GM18870 (cell line): ENCODE measurements around the gene PCDHGB2.
"Not testable (repeated sequence)": the region's sequence is repeated elsewhere in the genome, so short reads cannot be mapped to it uniquely, and the experiment has no call there.

Source experiments
- ATAC-seq: cut with Tn5 transposase; IDR thresholded peaks from one replicate; pipeline ENCODE4 v1.9.1; 2021; ENCODE audit warnings: moderate library complexity; ENCODE audit not compliant: unreplicated experiment

Gene PCDHGB2

GRCh38 chr5:141349917-141350619 is 9.7 kb upstream of the PCDHGB2 start, which contains the start of gene PCDHGB1:
Gene PCDHGB1 (plus strand): TSS chr5:141350099. CDS start chr5:141350261, 162 bp downstream.
- ATAC-seq = no peak

DNA sequence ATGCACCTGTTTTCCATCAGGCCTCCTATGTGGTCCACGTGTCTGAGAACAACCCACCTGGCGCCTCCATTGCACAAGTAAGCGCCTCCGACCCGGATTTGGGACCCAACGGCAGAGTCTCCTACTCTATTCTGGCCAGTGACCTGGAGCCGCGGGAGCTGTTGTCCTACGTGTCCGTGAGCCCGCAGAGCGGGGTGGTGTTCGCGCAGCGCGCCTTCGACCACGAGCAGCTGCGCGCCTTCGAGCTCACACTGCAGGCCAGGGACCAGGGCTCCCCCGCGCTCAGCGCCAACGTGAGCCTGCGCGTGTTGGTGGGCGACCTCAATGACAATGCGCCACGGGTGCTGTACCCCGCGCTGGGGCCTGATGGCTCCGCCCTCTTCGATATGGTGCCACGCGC is 8.2 kb upstream of the PCDHGB2 start:
- no peak for ATAC-seq

- no peak for ATAC-seq
These were observed 4.8 kb upstream of the PCDHGB2 start, which contains the start of gene PCDHGA4 for GRCh38 chr5:141354900-141355469. Gene PCDHGA4 (plus strand): TSS chr5:141355021. CDS start chr5:141355108, 87 bp downstream.

- ATAC-seq = no peak
These were observed 4.2 kb upstream of the PCDHGB2 start for GRCh38 chr5:141355641-141356040.

- ATAC-seq = no peak
These were observed 3.7 kb upstream of the PCDHGB2 start for GRCh38 chr5:141356133-141356532.

DNA sequence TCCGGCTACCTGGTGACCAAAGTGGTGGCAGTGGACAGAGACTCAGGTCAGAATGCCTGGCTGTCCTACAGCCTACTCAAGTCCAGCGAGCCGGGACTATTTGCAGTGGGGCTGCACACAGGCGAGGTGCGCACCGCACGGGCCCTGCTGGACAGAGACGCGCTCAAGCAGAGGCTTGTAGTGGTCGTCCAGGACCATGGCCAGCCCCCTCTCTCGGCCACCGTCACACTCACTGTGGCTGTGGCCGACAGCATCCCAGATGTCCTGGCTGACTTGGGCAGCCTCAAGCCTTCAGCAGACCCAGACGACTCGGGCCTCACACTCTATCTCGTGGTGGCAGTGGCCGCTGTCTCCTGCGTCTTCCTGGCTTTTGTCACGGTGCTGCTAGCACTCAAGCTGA is 2.8 kb upstream of the PCDHGB2 start:
- no peak for ATAC-seq

GRCh38 chr5:141360685-141361084 is 891 bp downstream of the PCDHGB2 start:
- no peak for ATAC-seq

- ATAC-seq = no peak
These were observed 2.9 kb downstream of the PCDHGB2 start for GRCh38 chr5:141362719-141363118.

GRCh38 chr5:141363952-141364660 is 4.3 kb downstream of the PCDHGB2 start, which contains the start of gene PCDHGA5:
Gene PCDHGA5 (plus strand): TSS chr5:141364162. CDS start chr5:141364331, 169 bp downstream.
- no peak for ATAC-seq

DNA sequence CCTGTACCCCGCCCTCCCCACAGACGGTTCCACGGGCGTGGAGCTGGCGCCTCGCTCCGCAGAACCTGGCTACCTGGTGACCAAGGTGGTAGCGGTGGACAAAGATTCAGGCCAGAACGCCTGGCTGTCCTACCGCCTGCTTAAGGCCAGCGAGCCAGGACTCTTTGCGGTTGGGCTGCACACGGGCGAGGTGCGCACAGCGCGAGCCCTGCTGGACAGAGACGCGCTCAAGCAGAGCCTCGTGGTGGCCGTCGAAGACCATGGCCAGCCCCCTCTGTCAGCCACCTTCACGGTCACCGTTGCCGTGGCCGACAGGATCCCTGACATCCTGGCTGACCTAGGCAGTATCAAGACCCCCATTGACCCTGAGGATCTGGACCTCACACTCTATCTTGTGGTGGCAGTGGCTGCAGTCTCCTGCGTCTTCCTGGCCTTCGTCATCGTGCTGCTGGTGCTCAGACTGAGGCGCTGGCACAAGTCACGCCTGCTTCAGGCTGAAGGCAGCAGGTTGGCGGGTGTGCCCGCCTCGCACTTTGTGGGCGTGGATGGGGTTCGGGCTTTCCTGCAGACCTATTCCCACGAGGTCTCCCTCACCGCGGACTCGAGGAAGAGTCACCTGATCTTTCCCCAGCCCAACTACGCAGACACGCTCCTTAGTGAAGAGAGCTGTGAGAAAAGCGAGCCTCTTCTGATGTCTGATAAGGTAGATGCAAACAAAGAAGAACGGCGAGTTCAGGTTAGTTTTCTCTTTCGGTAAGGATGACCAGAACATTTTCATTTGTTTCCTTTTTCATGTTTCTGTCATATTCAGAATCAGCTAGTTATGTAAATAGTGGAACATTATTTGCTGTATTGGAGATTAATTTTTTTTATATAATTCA is 6.5 kb downstream of the PCDHGB2 start:
- ATAC-seq = no peak

- peak; percentile 94 for ATAC-seq
These were observed 10.4 kb downstream of the PCDHGB2 start, which contains the start of gene PCDHGB3 for GRCh38 chr5:141369994-141370848. Gene PCDHGB3 (plus strand): TSS chr5:141370242. CDS start chr5:141370395, 153 bp downstream.

DNA sequence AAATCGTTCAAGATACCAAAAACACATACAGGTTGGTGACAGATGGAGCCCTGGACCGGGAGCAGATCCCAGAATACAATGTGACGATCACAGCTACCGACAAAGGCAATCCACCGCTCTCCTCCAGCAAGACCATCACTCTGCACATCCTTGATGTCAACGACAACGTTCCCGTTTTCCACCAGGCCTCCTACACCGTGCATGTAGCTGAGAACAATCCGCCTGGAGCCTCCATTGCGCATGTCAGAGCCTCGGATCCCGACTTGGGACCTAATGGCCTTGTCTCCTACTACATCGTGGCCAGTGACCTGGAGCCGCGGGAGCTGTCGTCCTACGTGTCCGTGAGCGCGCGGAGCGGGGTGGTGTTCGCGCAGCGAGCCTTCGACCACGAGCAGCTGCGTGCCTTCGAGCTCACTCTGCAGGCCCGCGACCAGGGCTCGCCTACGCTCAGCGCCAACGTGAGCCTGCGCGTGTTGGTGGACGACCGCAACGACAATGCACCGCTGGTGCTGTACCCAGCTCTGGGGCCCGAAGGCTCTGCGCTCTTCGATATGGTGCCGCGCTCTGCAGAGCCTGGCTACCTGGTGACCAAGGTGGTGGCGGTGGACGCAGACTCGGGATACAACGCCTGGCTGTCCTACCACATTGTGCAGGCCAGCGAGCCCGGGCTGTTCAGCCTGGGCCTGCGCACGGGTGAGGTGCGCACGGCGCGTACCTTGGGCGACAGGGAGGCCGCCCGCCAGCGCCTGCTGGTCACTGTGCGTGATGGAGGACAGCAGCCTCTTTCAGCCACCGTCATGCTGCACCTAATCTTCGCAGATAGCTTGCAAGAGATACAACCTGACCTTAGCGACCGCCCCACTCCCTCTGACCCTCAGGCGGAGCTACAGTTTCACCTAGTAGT is 12.0 kb downstream of the PCDHGB2 start:
- no peak for ATAC-seq

GRCh38 chr5:141373673-141374317 is 14.0 kb downstream of the PCDHGB2 start, which contains the start of gene PCDHGA6:
Gene PCDHGA6 (plus strand): TSS chr5:141373891. CDS start chr5:141374084, 193 bp downstream.
- no peak for ATAC-seq

DNA sequence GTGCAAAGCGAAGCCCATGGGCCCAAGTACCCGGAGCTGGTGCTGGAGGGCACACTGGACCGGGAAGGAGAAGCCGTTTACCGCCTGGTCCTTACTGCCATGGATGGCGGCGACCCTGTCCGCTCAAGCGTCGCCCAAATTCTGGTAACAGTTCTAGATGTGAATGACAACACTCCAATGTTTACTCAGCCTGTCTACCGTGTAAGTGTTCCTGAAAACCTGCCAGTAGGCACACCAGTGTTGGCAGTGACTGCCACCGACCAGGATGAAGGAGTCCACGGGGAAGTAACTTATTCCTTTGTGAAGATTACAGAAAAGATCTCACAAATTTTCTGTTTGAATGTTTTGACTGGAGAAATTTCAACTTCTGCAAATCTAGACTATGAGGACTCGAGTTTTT is 14.8 kb downstream of the PCDHGB2 start:
- no peak for ATAC-seq

DNA sequence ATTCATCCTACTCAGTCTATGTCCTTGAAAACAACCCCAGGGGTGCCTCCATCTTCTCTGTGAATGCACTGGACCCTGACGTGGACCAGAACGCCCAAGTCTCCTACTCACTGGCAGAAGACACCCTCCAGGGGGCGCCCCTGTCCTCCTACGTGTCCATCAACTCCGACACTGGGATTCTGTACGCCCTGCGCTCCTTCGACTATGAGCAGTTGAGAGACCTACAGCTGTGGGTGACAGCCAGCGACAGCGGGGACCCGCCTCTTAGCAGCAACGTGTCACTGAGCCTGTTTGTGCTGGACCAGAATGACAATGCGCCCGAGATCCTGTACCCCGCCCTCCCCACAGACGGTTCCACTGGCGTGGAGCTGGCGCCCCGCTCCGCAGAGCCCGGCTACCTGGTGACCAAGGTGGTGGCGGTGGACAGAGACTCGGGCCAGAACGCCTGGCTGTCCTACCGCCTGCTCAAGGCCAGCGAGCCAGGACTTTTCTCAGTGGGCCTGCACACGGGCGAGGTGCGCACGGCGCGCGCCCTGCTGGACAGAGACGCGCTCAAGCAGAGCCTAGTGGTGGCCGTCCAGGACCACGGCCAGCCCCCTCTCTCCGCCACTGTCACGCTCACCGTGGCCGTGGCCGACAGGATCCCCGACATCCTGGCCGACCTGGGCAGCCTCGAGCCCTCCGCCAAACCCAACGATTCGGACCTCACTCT is 15.8 kb downstream of the PCDHGB2 start:
- ATAC-seq = not testable (repeated sequence)

- ATAC-seq = no peak
These were observed 22.9 kb downstream of the PCDHGB2 start, which contains the start of gene PCDHGA7 for GRCh38 chr5:141382469-141383294. Gene PCDHGA7 (plus strand): TSS chr5:141382742. CDS start chr5:141382900, 158 bp downstream.
